ENCODE measurements around the gene ERC2.

DNA sequence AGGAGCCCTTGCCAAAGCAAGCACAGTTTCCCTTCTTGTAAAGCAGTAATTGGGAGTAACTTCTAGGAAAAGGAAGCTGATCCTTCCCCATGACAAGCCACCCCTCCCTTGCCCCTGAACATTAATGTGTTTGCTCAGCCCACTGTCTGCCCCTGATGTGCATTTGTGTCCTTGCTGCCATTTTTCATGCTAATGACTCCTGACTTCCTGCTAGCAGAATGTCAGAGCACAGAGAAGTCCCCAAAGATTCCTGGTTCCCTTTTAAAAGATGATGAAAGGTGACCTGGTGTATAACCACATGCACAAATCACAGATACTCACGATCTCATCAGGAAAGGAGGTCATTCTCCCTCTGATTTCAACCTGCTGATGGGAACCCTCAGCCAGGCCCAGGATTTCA lies 936.9 kb downstream of the ERC2 start:
- TF ChIP-seq, protein P1, sequence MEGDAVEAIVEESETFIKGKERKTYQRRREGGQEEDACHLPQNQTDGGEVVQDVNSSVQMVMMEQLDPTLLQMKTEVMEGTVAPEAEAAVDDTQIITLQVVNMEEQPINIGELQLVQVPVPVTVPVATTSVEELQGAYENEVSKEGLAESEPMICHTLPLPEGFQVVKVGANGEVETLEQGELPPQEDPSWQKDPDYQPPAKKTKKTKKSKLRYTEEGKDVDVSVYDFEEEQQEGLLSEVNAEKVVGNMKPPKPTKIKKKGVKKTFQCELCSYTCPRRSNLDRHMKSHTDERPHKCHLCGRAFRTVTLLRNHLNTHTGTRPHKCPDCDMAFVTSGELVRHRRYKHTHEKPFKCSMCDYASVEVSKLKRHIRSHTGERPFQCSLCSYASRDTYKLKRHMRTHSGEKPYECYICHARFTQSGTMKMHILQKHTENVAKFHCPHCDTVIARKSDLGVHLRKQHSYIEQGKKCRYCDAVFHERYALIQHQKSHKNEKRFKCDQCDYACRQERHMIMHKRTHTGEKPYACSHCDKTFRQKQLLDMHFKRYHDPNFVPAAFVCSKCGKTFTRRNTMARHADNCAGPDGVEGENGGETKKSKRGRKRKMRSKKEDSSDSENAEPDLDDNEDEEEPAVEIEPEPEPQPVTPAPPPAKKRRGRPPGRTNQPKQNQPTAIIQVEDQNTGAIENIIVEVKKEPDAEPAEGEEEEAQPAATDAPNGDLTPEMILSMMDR (IDR thresholded peaks at IDR 0.05): no peak
- TF ChIP-seq BHLHE40 (IDR thresholded peaks at IDR 0.05; ENCODE audit: low read depth, low read length) (no peak), PHF8 (IDR thresholded peaks at IDR 0.05; ENCODE audit: borderline replicate concordance, low read depth) (no peak), POLR2A (IDR thresholded peaks at IDR 0.05; ENCODE audit: low read length) (no peak), NR3C1 (IDR thresholded peaks at IDR 0.05) (no peak), SMC3 (IDR thresholded peaks at IDR 0.05) (no peak), CEBPB (IDR thresholded peaks at IDR 0.05) (no peak), TP53 (CRISPR knock-in tag; IDR thresholded peaks at IDR 0.05) (no peak), ZNF302 (CRISPR knock-in tag; IDR thresholded peaks at IDR 0.05) (no peak), POLR2AphosphoS2 (conservative IDR thresholded peaks at IDR 0.05; ENCODE audit: low read length) (no peak)
- TF ChIP-seq, protein P2, sequence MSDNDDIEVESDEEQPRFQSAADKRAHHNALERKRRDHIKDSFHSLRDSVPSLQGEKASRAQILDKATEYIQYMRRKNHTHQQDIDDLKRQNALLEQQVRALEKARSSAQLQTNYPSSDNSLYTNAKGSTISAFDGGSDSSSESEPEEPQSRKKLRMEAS (IDR thresholded peaks at IDR 0.05): no peak
- TF ChIP-seq, protein P3, sequence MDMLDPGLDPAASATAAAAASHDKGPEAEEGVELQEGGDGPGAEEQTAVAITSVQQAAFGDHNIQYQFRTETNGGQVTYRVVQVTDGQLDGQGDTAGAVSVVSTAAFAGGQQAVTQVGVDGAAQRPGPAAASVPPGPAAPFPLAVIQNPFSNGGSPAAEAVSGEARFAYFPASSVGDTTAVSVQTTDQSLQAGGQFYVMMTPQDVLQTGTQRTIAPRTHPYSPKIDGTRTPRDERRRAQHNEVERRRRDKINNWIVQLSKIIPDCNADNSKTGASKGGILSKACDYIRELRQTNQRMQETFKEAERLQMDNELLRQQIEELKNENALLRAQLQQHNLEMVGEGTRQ (IDR thresholded peaks at IDR 0.05): no peak
